SU-DHL-6 (cell line): ENCODE results near the gene ANAPC2.

Source experiments
- EZH2phosphoT487 ChIP-seq: fragments of 200-600 bp; sonication (generic), shearing (Covaris generic); conservative IDR thresholded peaks from 2 replicates; pipeline ENCODE4 v1.6.1; 2018; ENCODE audit warnings: mild to moderate bottlenecking, antibody characterized with exemption, low read length, moderate library complexity, mixed read lengths
- TF ChIP-seq, protein P1 (sequence below): fragments of 200-600 bp; sonication (generic); IDR thresholded peaks from one replicate; pipeline ENCODE4 v1.5.1; 2017; ENCODE audit warnings: antibody characterized with exemption, mild to moderate bottlenecking, low read length, moderate library complexity; ENCODE audit not compliant: insufficient read depth, poor library complexity, severe bottlenecking

DNA sequence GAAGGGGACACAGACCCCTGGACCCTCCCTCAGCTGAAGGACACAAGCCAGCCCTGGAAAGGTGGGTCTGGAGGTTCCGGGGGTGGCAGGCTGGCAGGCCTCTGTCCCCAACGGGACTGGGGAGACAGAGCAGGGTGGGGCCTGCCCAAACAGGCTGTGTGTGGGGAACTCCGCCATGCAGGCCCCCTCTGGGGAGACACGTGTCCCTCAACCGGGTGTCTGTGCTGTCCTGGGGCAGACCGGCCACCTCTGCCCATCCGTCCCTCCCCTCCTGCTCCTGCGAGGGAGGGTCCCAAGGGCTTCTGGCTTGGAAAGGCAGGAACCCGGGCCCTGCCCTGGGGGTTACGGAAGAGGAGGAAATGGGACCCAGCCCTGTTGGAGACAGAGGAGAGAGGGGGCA is 43.7 kb upstream of the ANAPC2 start:
- TF ChIP-seq, protein P1, sequence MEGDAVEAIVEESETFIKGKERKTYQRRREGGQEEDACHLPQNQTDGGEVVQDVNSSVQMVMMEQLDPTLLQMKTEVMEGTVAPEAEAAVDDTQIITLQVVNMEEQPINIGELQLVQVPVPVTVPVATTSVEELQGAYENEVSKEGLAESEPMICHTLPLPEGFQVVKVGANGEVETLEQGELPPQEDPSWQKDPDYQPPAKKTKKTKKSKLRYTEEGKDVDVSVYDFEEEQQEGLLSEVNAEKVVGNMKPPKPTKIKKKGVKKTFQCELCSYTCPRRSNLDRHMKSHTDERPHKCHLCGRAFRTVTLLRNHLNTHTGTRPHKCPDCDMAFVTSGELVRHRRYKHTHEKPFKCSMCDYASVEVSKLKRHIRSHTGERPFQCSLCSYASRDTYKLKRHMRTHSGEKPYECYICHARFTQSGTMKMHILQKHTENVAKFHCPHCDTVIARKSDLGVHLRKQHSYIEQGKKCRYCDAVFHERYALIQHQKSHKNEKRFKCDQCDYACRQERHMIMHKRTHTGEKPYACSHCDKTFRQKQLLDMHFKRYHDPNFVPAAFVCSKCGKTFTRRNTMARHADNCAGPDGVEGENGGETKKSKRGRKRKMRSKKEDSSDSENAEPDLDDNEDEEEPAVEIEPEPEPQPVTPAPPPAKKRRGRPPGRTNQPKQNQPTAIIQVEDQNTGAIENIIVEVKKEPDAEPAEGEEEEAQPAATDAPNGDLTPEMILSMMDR, result no peak
- no peak for TF ChIP-seq EZH2phosphoT487
